ENCODE data around the gene PLEKHA6.

GRCh38 chr1:204391629-204392028, 31.9 kb upstream of the PLEKHA6 start:
- TF ChIP-seq EP300 (IDR thresholded peaks at IDR 0.05) (no peak), CTCF (IDR thresholded peaks at IDR 0.05) (no peak), POLR2AphosphoS5 (IDR thresholded peaks at IDR 0.05) (no peak), POLR2A (IDR thresholded peaks at IDR 0.05) (no peak)
